Measurements from ENCODE around the gene ACVR1C. TPM values are rescaled to one million over a fixed set of nuclear protein-coding genes. Genes with fewer than 3 reads are reported as not detected.

Gene ACVR1C
- total RNA-seq, 1 experiment from 2014 or later, result not detected

Other genes starting within 250 kb of the ACVR1C start
- gene CYTIP, start 184.8 kb downstream of the ACVR1C start, total RNA-seq (2021; ENCODE audit: unreplicated experiment), result 0.57 TPM
- gene ACVR1, start 247.5 kb upstream of the ACVR1C start, total RNA-seq (2021; ENCODE audit: unreplicated experiment), result 27.6 TPM